Measurements from ENCODE around the gene SLC39A12. TPM values are rescaled to one million over a fixed set of nuclear protein-coding genes. Genes with fewer than 3 reads are reported as not detected.

Gene SLC39A12
- total and polyA plus RNA-seq, 8 donors: 0.05 TPM; not detected in 7

GRCh38 chr10:18021725-18022480 lies 70.2 kb downstream of the SLC39A12 start:
- no peaks in the 10 kb centered on the region for H3K36me3 ChIP-seq
- H3K4me1 ChIP-seq: no peaks in the 10 kb centered on the region
- H3K4me3 ChIP-seq: no peak overlapping the region
- DNase-seq (no peak), FAIRE-seq (no peak), ATAC-seq (no peak)
- H3K9me3 ChIP-seq: no peaks in the 10 kb centered on the region
- intact Hi-C loops (cut with DNase I): no loop called here
- no peaks in the 10 kb centered on the region for H3K27me3 ChIP-seq
- H3K27ac ChIP-seq: no peak overlapping the region
- TF ChIP-seq CTCF (IDR thresholded peaks at IDR 0.05): no peak
- 0 to 20% methylated on average over 2 of the region's 2 CpGs for WGBS, 2 donors

GRCh38 chr10:18043148-18044006 lies 91.7 kb downstream of the SLC39A12 start:
- Histone ChIP-seq H3K36me3 (no peaks in the 10 kb centered on the region), H3K4me1 (no peaks in the 10 kb centered on the region), H3K27me3 (no peaks in the 10 kb centered on the region), H3K27ac (no peak overlapping the region), H3K4me3 (no peak overlapping the region), H3K9me3 (no peaks in the 10 kb centered on the region)
- TF ChIP-seq CTCF (IDR thresholded peaks at IDR 0.05): no peak
- intact Hi-C loops (cut with DNase I): no loop called here
- ATAC-seq: no peak
- 64 to 77% methylated on average over 4 of the region's 4 CpGs for WGBS, 2 donors
- no peak for FAIRE-seq
- DNase-seq: no peak

GRCh38 chr10:18044976-18045720 lies 93.4 kb downstream of the SLC39A12 start:
- H3K9me3 ChIP-seq: no peaks in the 10 kb centered on the region
- WGBS, 2 donors: 56 to 66% methylated on average over 8 of the region's 8 CpGs
- H3K36me3 ChIP-seq: no peaks in the 10 kb centered on the region
- FAIRE-seq (no peak), ATAC-seq (no peak), DNase-seq (no peak)
- intact Hi-C loops (cut with DNase I): no loop called here
- H3K27me3 ChIP-seq: no peaks in the 10 kb centered on the region
- TF ChIP-seq CTCF (IDR thresholded peaks at IDR 0.05): no peak
- H3K4me3 ChIP-seq: no peak overlapping the region
- H3K4me1 ChIP-seq: no peaks in the 10 kb centered on the region
- H3K27ac ChIP-seq: no peak overlapping the region

GRCh38 chr10:18056583-18056982 lies 104.9 kb downstream of the SLC39A12 start:
- intact Hi-C loops (cut with DNase I): no loop called here
- Histone ChIP-seq H3K4me1 (no peaks in the 10 kb centered on the region), H3K27ac (no peak overlapping the region), H3K9me3 (no peaks in the 10 kb centered on the region), H3K27me3 (no peaks in the 10 kb centered on the region), H3K4me3 (no peak overlapping the region), H3K36me3 (no peaks in the 10 kb centered on the region)
- DNase-seq (no peak), ATAC-seq (no peak), FAIRE-seq (no peak)
- no peak for TF ChIP-seq CTCF (IDR thresholded peaks at IDR 0.05)
- WGBS, 2 donors: 26 to 40% methylated on average over 1 of the region's 1 CpG

Measured in pancreas (tissue), 10 donors.